ENCODE data around the gene KRTAP4-7. TPM values are rescaled to one million over a fixed set of nuclear protein-coding genes. Genes with fewer than 3 reads are reported as not detected.
"Not testable (repeated sequence)": the region's sequence is repeated elsewhere in the genome, so short reads cannot be mapped to it uniquely, and the experiment has no call there.

KRTAP4-7 gene
- total and polyA plus RNA-seq, 2 donors (not counting 3 experiments of a cell fraction or from before 2014, with no cell fraction given) = not detected

GRCh38 chr17:41042953-41043352 is 41.0 kb upstream of the KRTAP4-7 start:
- intact Hi-C loops (cut with micrococcal nuclease) (no loop called here), dilution Hi-C loops (cut with MboI; ENCODE audit: extremely low pct_ligation_motif_present, low sequenced_read_pairs) (no loop called here)
- no peak for TF ChIP-seq POLR2AphosphoS5 (IDR thresholded peaks at IDR 0.05; ENCODE audit: insufficient read depth, low read depth, low read length)
- no peak for TF ChIP-seq GATA2 (IDR thresholded peaks at IDR 0.05; ENCODE audit: insufficient read depth, insufficient read length, low read depth, low read length)
- no peak for TF ChIP-seq POLR2A (IDR thresholded peaks at IDR 0.05; ENCODE audit: low read depth, low read length)
- TF ChIP-seq MAX (IDR thresholded peaks at IDR 0.05; ENCODE audit: insufficient read depth, insufficient read length) = no peak
- TF ChIP-seq MYC (IDR thresholded peaks at IDR 0.05; ENCODE audit: low read depth, low read length) = no peak
- TF ChIP-seq JUN (IDR thresholded peaks at IDR 0.05; ENCODE audit: borderline replicate concordance, insufficient read depth, insufficient read length, low read depth) = no peak
- TF ChIP-seq FOS (IDR thresholded peaks at IDR 0.05; ENCODE audit: borderline replicate concordance, insufficient read depth, low read length) = no peak
- TF ChIP-seq EZH2 (IDR thresholded peaks at IDR 0.05; ENCODE audit: borderline replicate concordance, low read depth, low read length, severe bottlenecking) = no peak
- TF ChIP-seq, protein P1, sequence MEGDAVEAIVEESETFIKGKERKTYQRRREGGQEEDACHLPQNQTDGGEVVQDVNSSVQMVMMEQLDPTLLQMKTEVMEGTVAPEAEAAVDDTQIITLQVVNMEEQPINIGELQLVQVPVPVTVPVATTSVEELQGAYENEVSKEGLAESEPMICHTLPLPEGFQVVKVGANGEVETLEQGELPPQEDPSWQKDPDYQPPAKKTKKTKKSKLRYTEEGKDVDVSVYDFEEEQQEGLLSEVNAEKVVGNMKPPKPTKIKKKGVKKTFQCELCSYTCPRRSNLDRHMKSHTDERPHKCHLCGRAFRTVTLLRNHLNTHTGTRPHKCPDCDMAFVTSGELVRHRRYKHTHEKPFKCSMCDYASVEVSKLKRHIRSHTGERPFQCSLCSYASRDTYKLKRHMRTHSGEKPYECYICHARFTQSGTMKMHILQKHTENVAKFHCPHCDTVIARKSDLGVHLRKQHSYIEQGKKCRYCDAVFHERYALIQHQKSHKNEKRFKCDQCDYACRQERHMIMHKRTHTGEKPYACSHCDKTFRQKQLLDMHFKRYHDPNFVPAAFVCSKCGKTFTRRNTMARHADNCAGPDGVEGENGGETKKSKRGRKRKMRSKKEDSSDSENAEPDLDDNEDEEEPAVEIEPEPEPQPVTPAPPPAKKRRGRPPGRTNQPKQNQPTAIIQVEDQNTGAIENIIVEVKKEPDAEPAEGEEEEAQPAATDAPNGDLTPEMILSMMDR (IDR thresholded peaks at IDR 0.05; ENCODE audit: extremely low read depth in 1 of 2, insufficient read depth in 1 of 2, low read depth in 1 of 2, low read length in 2 of 2) = no peak
- no peaks in the 10 kb centered on the region for H3K79me2 ChIP-seq (ENCODE audit: control insufficient read depth, insufficient read depth, low read length)
- DNase-seq (ENCODE audit: low read depth, low spot score) (no peak), FAIRE-seq (no peak)
- no peaks in the 10 kb centered on the region for H4K20me1 ChIP-seq (replicated peaks; ENCODE audit: control insufficient read depth, extremely low read depth, insufficient read depth, low read length)
- no peak overlapping the region for H3K27ac ChIP-seq (ENCODE audit: insufficient read depth, low read depth, low read length)
- H2AFZ ChIP-seq (ENCODE audit: low read depth, low read length) = no peak overlapping the region
- H3K4me2 ChIP-seq (ENCODE audit: insufficient read depth, low read length) = no peak overlapping the region
- no peak overlapping the region for H3K4me3 ChIP-seq (replicated peaks in 1 of 3; ENCODE audit: insufficient read depth in 1 of 3, low read depth in 1 of 3, low read length in 3 of 3)
- no peaks in the 10 kb centered on the region for H3K4me1 ChIP-seq (ENCODE audit: control insufficient read depth, extremely low read depth, insufficient read depth, low read length)
- no TSS peak for BruUV-seq (replicated peaks)
- H3K9me1 ChIP-seq (replicated peaks; ENCODE audit: control insufficient read depth, extremely low read depth, insufficient read depth, low read length) = no peaks in the 10 kb centered on the region
- no peaks in the 10 kb centered on the region for H3K36me3 ChIP-seq (ENCODE audit: control insufficient read depth in 2 of 2, extremely low read depth in 1 of 2, insufficient read depth in 2 of 2, low read length in 2 of 2)
- ChIA-PET POLR2A (no interaction called here), CTCF (interaction anchor here (1.0 kb wide), 1 partner anchor 8 kb away, joined by 3 read pairs; the partner anchor contains the start of gene KRTAP1-3)
- H3K9ac ChIP-seq (replicated peaks; ENCODE audit: extremely low read depth, insufficient read depth, low read length) = no peak overlapping the region
- H3K9me3 ChIP-seq (replicated peaks; ENCODE audit: control insufficient read depth, insufficient read depth, low read length) = no peaks in the 10 kb centered on the region
- peaks cover 0 to 4% of the 10 kb centered on the region in 2 experiments for H3K27me3 ChIP-seq (ENCODE audit: control insufficient read depth in 2 of 2, insufficient read depth in 2 of 2, low read length in 2 of 2)

- DNase-seq (ENCODE audit: low read depth, low spot score); POLR2A ChIA-PET; H2AFZ ChIP-seq (ENCODE audit: low read depth, low read length); H3K9me3 ChIP-seq (replicated peaks; ENCODE audit: control insufficient read depth, insufficient read depth, low read length); dilution Hi-C loops (cut with MboI; ENCODE audit: extremely low pct_ligation_motif_present, low sequenced_read_pairs); BruUV-seq (replicated peaks); H3K79me2 ChIP-seq (ENCODE audit: control insufficient read depth, insufficient read depth, low read length); H3K27ac ChIP-seq (ENCODE audit: insufficient read depth, low read depth, low read length); H3K9ac ChIP-seq (replicated peaks; ENCODE audit: extremely low read depth, insufficient read depth, low read length); H4K20me1 ChIP-seq (replicated peaks; ENCODE audit: control insufficient read depth, extremely low read depth, insufficient read depth, low read length); H3K36me3 ChIP-seq (ENCODE audit: control insufficient read depth in 2 of 2, extremely low read depth in 1 of 2, insufficient read depth in 2 of 2, low read length in 2 of 2); H3K27me3 ChIP-seq (ENCODE audit: control insufficient read depth in 2 of 2, insufficient read depth in 2 of 2, low read length in 2 of 2); H3K9me1 ChIP-seq (replicated peaks; ENCODE audit: control insufficient read depth, extremely low read depth, insufficient read depth, low read length); H3K4me3 ChIP-seq (replicated peaks in 1 of 3; ENCODE audit: insufficient read depth in 1 of 3, low read depth in 1 of 3, low read length in 3 of 3); H3K4me2 ChIP-seq (ENCODE audit: insufficient read depth, low read length); intact Hi-C loops (cut with micrococcal nuclease); FAIRE-seq; H3K4me1 ChIP-seq (ENCODE audit: control insufficient read depth, extremely low read depth, insufficient read depth, low read length): not testable (repeated sequence)
- CTCF ChIA-PET = interaction anchor here (1.3 kb wide), 1 partner anchor 30 kb away, joined by 4 read pairs; no protein-coding TSS in a partner anchor
Measured at GRCh38 chr17:41046735-41047465, 37.0 kb upstream of the KRTAP4-7 start, which contains the start of gene KRTAP2-1. TSS of gene KRTAP2-1 (minus strand) at chr17:41047316. CDS start at chr17:41047267, 49 bp downstream.
